HG02970 (cell line): Measurements from ENCODE around the gene ZNF526.

Source experiments
- ATAC-seq: cut with Tn5 transposase; IDR thresholded peaks from one replicate; pipeline ENCODE4 v1.9.1; 2021; ENCODE audit warnings: mild to moderate bottlenecking, moderate library complexity, moderate number of reproducible peaks; ENCODE audit not compliant: unreplicated experiment, low FRiP score

The ZNF526 gene

DNA sequence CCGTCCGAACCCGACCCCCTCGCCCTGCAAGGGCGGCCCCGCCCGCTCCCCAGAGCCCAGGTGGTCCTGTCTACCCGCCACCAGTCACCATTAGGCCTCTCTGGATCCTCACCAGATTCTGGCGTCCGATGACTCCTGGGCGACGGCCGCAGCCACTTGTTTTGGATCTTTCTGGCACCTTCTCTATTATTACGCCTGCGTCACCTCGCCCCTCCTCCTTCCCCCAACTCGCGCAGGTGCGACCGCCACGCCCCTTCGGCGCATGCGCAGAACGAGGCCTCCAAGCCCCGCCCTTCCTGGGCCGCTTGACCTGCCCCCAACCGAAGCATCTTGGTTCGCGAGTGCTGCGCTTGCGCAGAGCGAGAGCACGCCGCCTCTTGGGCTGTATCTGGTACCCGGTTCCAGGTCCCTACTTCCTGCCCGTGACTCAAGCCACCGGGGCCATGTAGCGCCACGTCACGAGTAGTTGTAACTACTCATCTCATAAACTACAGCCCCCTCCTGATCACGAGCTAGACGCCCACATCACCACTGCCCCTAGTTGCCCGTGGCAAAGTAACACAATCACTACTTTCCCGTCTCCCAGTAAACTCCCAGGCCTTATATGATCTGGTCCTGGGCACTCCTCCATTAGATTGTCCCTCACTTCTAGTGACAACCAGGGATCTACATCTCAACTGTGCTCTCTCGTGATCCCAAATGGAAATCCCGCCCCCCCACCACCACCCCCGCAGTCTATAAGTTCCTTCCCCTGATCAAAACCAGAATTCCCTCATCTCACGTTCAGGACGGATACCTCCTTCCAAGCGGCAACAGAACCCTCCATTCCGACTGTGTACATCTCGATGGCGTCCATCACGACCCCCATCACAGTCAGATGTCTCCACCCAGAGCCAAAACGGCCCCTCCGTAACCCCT is 2.3 kb upstream of the ZNF526 start, which contains the start of gene DEDD2:
Gene DEDD2, minus strand, starts transcription at position 158 of the 918 bp plus-strand sequence. CDS start 670 bp downstream, outside the sequence.
- ATAC-seq: peak; percentile 59

DNA sequence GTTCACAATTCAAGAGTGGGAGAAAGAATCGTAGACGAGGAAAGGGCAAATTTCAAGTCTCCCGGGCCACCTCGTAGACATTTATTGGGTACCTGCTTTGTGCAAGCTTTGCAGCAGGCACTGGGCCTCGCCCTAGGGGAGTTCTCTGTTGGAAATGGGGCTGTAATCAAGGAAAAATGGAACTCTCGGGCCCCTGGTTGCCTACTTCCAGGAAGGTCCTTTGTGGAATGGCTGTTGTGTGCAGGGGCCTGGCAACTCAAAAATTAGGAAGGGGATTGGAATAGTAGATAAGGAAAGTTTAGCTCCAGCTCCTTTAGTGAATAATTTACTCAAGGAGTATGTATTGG is 612 bp downstream of the ZNF526 start:
- no peak for ATAC-seq

DNA sequence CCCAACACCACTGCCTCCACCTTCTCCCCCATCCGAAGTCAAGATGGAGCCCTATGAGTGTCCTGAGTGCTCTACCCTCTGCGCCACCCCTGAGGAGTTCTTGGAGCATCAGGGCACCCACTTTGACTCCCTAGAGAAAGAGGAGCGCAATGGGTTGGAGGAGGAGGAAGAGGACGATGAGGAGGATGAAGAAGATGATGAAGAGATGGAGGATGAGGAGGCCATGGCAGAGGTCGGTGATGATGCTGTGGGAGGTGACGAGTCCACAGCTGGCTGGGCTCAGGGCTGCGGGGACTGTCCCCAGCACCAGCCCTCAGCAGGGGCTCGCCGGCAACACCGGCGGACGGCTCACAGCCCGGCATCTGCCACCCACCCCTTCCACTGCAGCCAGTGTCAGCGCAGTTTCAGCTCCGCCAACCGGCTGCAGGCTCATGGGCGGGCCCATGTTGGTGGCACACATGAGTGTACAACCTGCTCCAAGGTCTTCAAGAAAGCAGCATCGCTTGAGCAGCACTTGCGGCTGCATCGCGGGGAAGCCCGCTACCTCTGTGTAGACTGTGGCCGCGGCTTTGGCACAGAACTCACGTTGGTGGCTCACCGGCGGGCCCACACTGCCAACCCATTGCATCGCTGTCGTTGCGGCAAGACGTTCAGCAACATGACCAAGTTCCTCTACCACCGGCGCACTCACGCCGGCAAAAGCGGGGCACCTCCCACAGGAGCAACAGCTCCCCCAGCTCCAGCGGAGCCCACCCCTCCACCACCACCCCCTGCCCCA is 5.0 kb downstream of the ZNF526 start:
- ATAC-seq: no peak

DNA sequence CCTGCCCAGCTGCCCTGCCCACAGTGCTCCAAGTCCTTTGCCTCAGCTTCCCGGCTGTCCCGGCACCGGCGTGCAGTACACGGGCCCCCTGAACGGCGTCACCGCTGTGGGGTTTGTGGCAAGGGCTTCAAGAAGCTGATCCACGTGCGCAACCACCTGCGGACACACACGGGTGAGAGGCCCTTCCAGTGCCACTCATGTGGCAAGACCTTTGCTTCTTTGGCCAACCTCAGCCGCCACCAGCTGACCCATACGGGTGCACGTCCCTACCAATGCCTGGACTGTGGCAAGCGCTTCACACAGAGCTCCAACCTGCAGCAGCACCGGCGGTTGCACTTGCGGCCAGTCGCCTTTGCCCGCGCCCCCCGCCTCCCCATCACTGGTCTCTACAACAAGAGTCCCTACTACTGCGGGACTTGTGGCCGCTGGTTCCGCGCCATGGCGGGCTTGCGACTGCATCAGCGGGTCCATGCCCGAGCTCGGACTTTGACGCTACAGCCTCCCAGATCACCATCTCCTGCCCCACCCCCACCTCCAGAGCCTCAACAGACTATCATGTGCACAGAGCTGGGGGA is 5.7 kb downstream of the ZNF526 start:
- ATAC-seq: no peak

DNA sequence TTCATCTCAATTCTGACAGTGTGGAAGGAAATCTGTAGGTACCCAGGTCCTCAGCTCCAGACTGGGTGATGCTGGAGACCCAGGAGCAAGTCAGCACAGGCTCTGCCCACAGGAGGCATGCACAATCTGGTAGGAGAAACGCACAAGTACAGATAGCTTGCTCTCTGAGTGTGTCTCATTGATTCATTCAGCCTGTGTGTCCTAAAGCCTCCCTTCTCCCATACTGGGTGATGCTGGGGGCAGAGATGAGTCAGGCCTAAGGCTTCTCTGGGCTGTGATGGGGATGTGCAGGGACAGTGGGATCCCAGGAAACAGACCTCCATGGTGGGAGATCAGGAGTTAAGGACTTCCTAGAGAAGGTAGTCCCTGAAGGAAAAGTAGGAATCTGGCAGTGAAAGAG is 6.8 kb downstream of the ZNF526 start:
- no peak for ATAC-seq

DNA sequence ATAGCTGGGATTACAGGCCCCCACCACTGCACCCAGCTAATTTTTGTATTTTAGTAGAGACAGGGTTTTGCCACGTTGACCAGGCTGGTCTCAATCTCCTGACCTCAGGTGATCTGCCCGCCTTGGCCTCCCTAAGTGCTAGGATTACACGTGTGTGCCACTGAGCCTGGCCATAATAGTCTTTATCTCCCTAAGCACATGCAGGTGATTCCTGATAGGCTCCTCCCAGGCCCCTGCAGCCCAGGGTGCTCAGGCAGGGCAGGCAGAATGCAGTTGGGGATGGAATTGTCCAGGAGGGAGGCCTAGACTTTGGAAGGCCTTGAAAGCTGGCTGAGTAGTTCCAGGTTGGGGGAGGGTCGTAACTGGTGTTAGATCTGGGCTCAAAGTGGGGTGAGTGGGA is 8.5 kb downstream of the ZNF526 start:
- no peak for ATAC-seq

DNA sequence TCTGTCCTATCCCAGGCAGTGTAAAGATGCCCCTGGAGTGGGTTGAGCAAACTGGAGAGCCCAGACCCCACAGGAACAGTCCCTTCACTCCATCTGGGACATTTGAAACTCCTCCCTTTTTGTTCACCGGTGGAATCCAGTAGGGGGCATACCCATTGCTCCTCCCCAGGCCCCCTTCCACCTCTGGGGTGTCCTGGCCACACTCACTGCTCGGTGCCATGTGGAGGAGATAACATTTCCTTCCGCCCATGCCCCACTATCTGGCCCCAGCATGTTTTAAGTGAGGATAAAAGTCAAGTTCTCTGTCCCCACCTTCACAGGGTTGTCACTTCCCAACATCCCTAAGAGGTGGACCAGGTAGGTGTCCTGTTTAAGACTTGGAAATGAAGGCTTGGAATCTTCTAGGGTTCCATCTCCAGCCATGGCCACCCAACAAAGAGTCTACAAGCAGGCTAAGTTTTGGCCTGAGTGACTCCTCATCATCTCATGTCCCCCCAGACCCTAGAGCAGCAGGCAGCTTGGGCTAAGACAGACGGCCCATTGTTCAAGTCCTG is 9.3 kb downstream of the ZNF526 start:
- ATAC-seq: no peak

DNA sequence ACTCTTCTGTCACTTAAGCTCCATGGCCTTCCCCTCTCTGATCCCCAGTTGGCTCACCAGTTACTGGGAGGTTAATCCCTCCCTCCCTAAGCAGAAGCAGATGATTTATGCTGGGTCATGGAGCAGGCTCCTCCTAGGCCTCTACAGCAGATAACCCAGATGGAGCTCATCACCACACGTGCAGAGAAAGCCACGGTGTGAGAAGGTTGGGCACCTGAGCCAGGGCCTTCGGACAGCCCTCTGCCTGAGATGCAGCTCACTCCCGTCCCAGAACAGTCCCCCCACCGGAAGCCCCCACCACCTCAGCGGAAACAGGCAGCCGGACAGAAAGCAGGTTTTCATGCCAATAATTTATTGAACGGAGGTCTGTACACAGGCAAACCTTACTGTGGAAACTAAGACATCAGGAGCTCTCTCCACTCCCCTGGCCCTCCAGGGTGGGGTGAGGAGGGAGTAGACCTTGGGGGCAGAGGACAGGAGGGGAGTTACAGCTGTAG is 9.8 kb downstream of the ZNF526 start:
- ATAC-seq: no peak

DNA sequence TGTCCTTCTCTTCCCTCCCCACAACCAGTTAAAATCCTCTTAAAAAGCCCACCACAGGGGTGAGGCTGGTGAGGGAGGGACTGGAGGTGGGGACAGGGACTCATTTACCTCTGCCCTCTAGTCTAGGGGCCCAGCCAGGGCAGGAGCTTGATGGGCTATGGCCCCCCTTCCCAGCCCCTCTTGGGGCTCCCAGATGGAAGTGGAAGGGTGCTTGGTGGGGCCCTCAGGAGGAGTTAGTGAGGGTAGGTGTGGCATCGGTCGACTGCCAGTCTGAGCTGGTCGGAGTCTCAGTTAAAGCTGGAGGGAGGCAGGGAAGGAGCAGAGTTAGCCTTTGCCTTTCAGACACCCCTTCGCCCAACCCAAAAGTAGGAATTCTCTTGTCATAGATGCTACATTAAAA is 10.5 kb downstream of the ZNF526 start:
- ATAC-seq: no peak

DNA sequence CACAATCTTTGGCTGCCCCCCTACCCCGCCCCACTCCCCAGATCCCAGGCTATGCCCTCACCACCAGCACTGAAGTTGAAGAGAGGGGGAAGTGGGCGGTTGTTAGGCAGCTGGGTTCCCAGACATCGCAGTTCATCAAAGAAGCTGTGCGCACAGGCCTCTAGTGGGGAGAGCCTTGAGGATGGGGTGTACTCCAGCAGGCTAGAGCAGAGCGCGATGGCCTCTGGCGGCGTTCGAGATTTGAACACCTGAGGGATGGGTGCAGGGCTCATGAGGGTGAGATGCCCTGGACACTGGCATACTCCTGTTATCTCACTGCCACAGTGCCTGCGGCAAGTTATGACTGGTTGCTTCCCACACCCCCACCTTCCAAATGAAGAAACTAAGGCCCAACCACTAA is 12.3 kb downstream of the ZNF526 start:
- no peak for ATAC-seq

DNA sequence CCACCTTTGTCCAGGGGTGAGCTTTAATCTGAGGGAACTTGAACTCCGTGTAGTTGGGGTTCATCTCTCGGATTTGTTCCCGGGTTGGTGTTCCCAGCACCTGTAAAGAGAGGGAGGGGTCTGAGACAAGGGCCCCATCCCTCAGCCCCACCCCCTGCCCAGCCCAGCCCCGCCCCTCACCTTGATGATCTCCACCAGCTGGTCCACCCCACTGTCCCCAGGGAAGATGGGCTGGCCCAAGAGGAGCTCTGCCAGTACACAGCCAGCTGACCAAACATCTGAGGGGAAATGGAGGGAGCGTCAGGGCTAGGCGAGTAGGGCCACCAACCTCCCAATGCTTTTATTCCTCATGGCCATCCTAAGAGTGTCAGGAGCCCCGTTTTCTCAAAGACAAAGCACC is 13.0 kb downstream of the ZNF526 start:
- no peak for ATAC-seq

DNA sequence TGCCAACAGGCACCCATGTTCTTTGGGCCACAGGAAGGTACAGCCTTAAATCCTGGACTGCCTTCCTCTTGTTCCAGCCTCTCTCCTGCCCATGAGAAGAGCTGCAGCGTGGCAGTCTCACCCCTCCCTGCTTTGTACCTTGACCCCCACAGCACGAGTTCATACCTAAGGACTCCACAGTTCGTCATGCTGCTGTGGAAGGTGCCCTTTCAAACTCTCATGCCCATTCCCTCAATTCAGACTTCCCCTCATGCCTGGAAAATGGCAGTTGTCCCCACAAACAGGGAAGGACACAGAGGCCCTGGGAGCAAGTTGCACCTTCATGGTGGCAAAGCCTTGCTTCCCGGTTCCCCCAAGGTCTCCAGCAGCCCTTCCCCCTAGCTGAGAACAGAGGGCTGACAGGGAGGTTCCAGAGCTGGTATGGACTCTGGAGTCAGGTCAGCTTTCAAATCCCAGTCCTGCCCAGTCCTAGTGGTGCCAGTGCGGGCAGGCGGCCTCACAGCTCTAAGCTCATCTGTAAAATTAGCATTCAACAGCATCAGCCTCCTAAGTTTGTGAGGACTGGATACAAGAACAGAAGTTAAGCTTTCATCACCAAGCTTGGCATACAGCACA is 13.7 kb downstream of the ZNF526 start:
- ATAC-seq: no peak

DNA sequence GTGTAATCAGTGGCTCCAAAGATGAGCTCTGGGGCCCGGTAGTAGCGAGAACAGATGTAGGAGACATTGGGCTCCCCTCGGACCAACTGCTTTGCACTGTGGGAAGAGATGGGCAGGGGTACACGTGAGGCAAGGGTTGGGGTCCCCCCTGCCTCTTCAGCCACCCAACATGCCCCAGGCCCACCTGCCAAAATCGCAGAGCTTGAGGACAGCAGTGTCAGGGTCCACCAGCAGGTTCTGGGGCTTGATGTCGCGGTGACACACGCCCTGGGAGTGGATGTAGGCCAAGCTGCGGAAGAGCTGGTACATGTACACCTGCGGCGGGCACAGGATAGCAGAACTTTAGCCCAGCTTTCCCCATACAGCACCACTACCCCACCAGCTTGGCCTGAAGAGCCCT is 14.3 kb downstream of the ZNF526 start:
- ATAC-seq: no peak

DNA sequence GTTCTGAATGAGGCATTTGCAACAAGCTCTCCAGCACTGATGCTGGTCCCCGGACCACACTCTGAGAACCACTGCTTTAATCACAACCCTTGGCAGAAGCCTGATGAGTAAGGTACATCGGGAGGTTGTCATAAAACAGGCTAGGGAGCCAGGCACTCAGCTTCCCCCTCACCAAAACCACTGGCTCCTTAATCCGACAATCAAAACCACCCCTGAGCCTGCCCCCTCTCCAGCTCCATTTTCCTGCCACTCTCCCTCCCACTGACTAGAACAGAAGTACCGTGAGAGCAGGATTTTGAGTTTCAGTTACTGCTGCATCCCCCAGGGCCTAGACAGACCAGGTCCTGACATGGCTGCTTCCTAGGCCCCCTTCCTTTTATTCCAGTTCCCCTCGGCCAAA is 15.1 kb downstream of the ZNF526 start:
- ATAC-seq: no peak

DNA sequence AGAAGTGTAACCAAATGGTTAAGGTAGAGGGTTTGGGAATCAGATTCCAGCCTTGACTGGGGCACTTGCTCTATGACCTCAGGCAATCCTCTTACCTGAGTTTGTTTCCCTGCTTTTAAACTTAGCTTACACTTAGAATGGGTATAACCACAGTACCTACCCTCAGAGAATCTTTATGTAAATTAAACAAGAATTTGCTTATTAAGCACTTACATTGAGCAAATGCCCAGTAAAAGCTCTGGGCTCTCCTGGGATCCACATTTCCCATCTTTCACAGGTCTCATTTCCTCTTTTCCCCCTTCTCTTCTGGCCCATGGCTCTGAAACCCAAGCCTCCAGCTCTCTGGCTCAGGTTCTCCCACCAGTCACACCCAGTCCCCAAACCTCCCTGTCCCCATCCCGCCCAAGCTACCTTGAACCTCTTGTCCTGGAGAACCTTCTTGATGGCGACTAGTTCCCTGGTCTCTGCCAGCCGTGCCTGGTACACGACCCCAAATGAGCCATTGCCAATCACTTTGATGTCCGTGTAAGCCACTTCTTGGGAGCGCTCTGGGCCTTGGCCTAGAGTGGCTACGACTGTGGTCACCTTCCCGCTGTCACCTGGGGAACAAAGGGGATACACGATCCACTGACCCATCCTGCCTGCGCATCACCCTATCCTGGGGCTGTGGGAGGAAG is 19.6 kb downstream of the ZNF526 start:
- ATAC-seq: no peak

DNA sequence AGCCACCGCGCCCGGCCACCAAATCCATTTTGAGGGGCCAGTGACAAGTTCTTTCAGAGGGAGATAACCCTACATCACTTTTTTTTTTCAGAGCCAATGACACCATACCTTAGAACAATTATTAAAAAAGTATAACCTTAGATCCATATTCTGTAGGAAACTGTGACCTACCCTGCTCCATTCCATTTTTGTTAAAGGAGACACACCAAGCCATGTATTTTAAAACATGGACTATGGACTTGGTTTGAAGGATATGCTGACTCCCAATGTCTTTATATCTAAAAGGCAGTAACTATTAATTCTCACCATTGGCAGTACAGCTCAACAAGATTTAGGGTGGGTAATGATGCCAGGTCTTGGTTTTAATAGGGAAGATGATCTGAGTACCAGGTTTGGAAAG is 21.2 kb downstream of the ZNF526 start:
- ATAC-seq: no peak

DNA sequence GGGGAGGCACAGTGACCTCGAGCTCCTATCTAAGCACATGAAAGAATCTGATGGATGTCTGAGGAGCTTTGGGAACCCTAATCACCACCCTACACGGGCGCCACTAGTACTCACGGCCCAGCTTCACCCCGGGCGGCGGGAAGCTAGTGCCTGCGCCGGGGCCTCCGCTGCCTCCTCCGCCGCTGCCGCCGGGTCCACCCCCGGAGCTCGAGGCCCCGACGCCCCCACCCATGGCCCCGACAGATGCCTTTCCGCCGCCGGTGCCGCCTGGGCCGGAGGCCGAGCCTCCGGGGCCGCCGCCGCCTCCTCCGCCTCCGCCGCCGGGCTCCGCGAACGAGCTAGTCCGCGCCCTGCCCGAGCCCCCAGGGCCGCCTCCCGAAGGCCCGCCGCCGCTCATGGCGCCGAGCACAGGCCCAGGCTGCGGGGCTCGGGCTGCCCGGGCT is 22.0 kb downstream of the ZNF526 start:
- no peak for ATAC-seq

DNA sequence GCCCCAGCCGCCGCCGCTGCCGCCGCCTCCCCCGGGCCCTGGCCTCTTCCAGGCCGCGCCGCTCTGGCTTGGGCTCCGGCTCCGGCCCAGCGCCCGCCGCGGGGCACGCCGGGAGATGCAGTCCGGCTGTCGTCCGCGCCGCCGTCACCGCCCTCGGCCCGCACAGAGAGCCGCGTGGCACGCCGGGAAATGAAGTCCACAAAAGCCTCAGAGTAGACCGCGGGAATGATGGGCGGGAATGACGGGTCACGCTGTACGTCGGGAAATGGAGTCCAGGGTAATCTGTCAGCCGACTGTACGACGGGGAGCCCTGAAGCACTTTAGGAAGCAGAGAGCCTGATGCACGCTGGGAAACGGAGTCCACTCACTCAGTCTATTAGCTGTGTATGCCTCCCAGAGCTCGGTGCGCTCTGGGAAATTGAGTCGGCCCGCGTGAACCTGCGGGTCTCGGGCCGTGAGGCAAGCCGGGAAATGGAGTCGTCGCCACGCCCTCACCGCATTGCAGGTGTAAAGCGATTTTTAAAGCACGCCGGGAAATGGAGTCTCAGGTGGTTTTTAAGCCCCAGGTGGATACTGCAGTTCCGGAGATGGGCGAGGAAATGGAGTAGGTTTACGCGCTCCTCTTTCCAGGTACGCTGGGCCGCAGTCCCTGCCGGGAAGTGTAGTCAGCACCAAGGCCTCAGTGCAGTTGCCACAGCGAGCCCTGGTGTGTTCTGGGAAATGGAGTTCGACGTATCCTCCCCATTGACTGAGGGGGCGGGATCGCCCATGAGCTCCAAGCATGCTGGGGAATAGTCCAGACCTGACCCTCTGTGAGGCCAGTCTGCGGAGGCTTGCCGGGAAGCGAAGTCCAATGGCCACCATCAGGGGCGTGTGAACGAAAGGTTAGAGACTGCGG is 22.6 kb downstream of the ZNF526 start, which contains the start of gene GSK3A:
Gene GSK3A, minus strand, starts transcription at position 91 of the 898 bp plus-strand sequence. CDS start 137 bp downstream, outside the sequence.
- ATAC-seq: peak; percentile 64
